Activated B cell treated with CpG ODN at 0.5 μM for 24 hours (primary cell): ENCODE data around the gene MSI2. TPM values are rescaled to one million over a fixed set of nuclear protein-coding genes. Genes with fewer than 3 reads are reported as not detected.

Experiments
- ATAC-seq: fragments of 200-7000 bp; cut with Tn5 transposase; one replicate; pipeline ENCODE4 v1.10.0; 2021; ENCODE audit warnings: low read depth, mild to moderate bottlenecking, moderate library complexity
- CTCF ChIA-PET: fragments of 350-600 bp; sonication (Branson Sonifier 250); formaldehyde crosslinking; loops from one replicate; lab custom pipeline; 2021; ENCODE audit warnings: antibody characterized with exemption; lab: Charles Lee
- POLR2A ChIA-PET: fragments of 350-600 bp; sonication (Branson Sonifier 250); formaldehyde crosslinking; loops from one replicate; lab custom pipeline; 2021; ENCODE audit warnings: antibody characterized with exemption; lab: Charles Lee
- DNase-seq: peaks from one replicate; pipeline ENCODE4 v3.0.0; 2022
- H3K27ac Mint-ChIP-seq: one replicate; pipeline ENCODE4 v1.8.0; 2020; ENCODE audit warnings: mixed read lengths
- H3K27me3 Mint-ChIP-seq: one replicate; pipeline ENCODE4 v1.8.0; 2021; ENCODE audit warnings: mixed read lengths
- H3K36me3 Mint-ChIP-seq: one replicate; pipeline ENCODE4 v1.8.0; 2021; ENCODE audit warnings: low read depth, mixed read lengths
- H3K4me1 Mint-ChIP-seq: one replicate; pipeline ENCODE4 v1.8.0; 2021; ENCODE audit warnings: mixed read lengths
- H3K4me3 Mint-ChIP-seq: one replicate; pipeline ENCODE4 v1.8.0; 2020; ENCODE audit warnings: mild to moderate bottlenecking, mixed read lengths
- H3K9me3 Mint-ChIP-seq: one replicate; pipeline ENCODE4 v1.8.0; 2020; ENCODE audit warnings: mixed read lengths
- CTCF ChIP-seq: fragments of 200-600 bp; IDR thresholded peaks from one replicate; pipeline ENCODE4 v1.8.0; 2022; ENCODE audit warnings: antibody characterized with exemption, mild to moderate bottlenecking
- intact Hi-C: fragments of 100-400 bp; cut with micrococcal nuclease; formaldehyde crosslinking; loops from one replicate; pipeline ENCODE4 v1.15.1; 2024
- total RNA-seq: library from RNA; stranded (reverse); gene quantifications from 2 replicates; pipeline ENCODE4 v1.2.3, GENCODE V29; 2022

The MSI2 gene
- total RNA-seq, 1 donor from 2014 or later, result 102 TPM

GRCh38 chr17:57559634-57560318 is 303.5 kb downstream of the MSI2 start:
- Mint-ChIP-seq H3K36me3 (peaks cover 2% of the 10 kb centered on the region), H3K4me1 (peaks cover 48% of the 10 kb centered on the region), H3K4me3 (no peak overlapping the region), H3K27ac (no peak overlapping the region), H3K9me3 (no peaks in the 10 kb centered on the region), H3K27me3 (no peaks in the 10 kb centered on the region)
- DNase-seq (no peak), ATAC-seq (no peak)
- intact Hi-C loops, result no loop called here
- ChIA-PET CTCF (interaction anchor here (1.2 kb wide), 1 partner anchor 112 kb away, joined by 3 read pairs; no protein-coding TSS in a partner anchor), POLR2A (interaction anchor here (0.9 to 1.1 kb wide), 2 partner anchors 12 to 48 kb away, joined by 3 read pairs; no protein-coding TSS in a partner anchor)
- no peak for TF ChIP-seq CTCF

- Mint-ChIP-seq H3K36me3 (peaks cover 3% of the 10 kb centered on the region), H3K4me1 (peaks cover 43% of the 10 kb centered on the region), H3K9me3 (no peaks in the 10 kb centered on the region), H3K27ac (no peak overlapping the region), H3K4me3 (no peak overlapping the region), H3K27me3 (no peaks in the 10 kb centered on the region)
- no peak for DNase-seq
- ChIA-PET POLR2A (interaction anchor here (1.1 kb wide), 1 partner anchor 47 kb away, joined by 3 read pairs; no protein-coding TSS in a partner anchor), CTCF (interaction anchor here (1.2 kb wide), 1 partner anchor 112 kb away, joined by 3 read pairs; no protein-coding TSS in a partner anchor)
- TF ChIP-seq CTCF, result no peak
- no peak for ATAC-seq
- intact Hi-C loops, result no loop called here
Measured at GRCh38 chr17:57560319-57560705, 304.0 kb downstream of the MSI2 start.

GRCh38 chr17:57561072-57561861 is 304.9 kb downstream of the MSI2 start:
- H3K27ac Mint-ChIP-seq, result no peak overlapping the region
- no peaks in the 10 kb centered on the region for H3K9me3 Mint-ChIP-seq
- H3K4me1 Mint-ChIP-seq, result peaks cover 33% of the 10 kb centered on the region
- TF ChIP-seq CTCF, result no peak
- ChIA-PET CTCF (no interaction called here), POLR2A (no interaction called here)
- intact Hi-C loops, result no loop called here
- H3K27me3 Mint-ChIP-seq, result no peaks in the 10 kb centered on the region
- peaks cover 10% of the 10 kb centered on the region for H3K36me3 Mint-ChIP-seq
- ATAC-seq (no peak), DNase-seq (no peak)
- H3K4me3 Mint-ChIP-seq, result no peak overlapping the region

GRCh38 chr17:57562184-57562698 is 305.9 kb downstream of the MSI2 start:
- Mint-ChIP-seq H3K9me3 (no peaks in the 10 kb centered on the region), H3K4me1 (peaks cover 23% of the 10 kb centered on the region), H3K27ac (no peak overlapping the region), H3K36me3 (peaks cover 8% of the 10 kb centered on the region), H3K4me3 (no peak overlapping the region), H3K27me3 (no peaks in the 10 kb centered on the region)
- intact Hi-C loops, result no loop called here
- no peak for TF ChIP-seq CTCF
- ChIA-PET CTCF (interaction anchor here (1.1 kb wide), 1 partner anchor 10 kb away, joined by 3 read pairs; no protein-coding TSS in a partner anchor), POLR2A (no interaction called here)
- ATAC-seq, result no peak
- no peak for DNase-seq

GRCh38 chr17:57563958-57564357 is 307.6 kb downstream of the MSI2 start:
- Mint-ChIP-seq H3K9me3 (no peaks in the 10 kb centered on the region), H3K4me3 (no peak overlapping the region), H3K27ac (no peak overlapping the region), H3K36me3 (peaks cover 8% of the 10 kb centered on the region), H3K27me3 (no peaks in the 10 kb centered on the region), H3K4me1 (peaks cover 9% of the 10 kb centered on the region)
- CTCF ChIA-PET, result no interaction called here
- DNase-seq (no peak), ATAC-seq (no peak)
- POLR2A ChIA-PET, result no interaction called here
- intact Hi-C loops, result no loop called here
- no peak for TF ChIP-seq CTCF
